Activated CD4-positive, alpha-beta T cell treated with anti-CD3 and anti-CD28 coated beads for 1 hour (primary cell): ENCODE results near the gene FBXL5.
"Not testable (repeated sequence)": the region's sequence is repeated elsewhere in the genome, so short reads cannot be mapped to it uniquely, and the experiment has no call there.

Experiments used
- DNase-seq: peaks from one replicate; pipeline ENCODE4 v3.0.0-alpha.2; 2020

The FBXL5 gene

GRCh38 chr4:15638418-15638817 is 16.7 kb downstream of the FBXL5 start:
- DNase-seq, result no peak

- no peak for DNase-seq
These were observed 18.3 kb downstream of the FBXL5 start for GRCh38 chr4:15636818-15637217.

GRCh38 chr4:15617407-15617806 is 37.8 kb downstream of the FBXL5 start:
- DNase-seq, result not testable (repeated sequence)

GRCh38 chr4:15614891-15615290 is 40.3 kb downstream of the FBXL5 start:
- DNase-seq, result not testable (repeated sequence)

- DNase-seq, result no peak
These were observed 43.0 kb downstream of the FBXL5 start for GRCh38 chr4:15612136-15612535.

- DNase-seq, result no peak
These were observed 44.3 kb downstream of the FBXL5 start for GRCh38 chr4:15610855-15611254.

GRCh38 chr4:15605537-15605936 is 49.6 kb downstream of the FBXL5 start:
- DNase-seq, result no peak

GRCh38 chr4:15601862-15602261 is 53.3 kb downstream of the FBXL5 start:
- DNase-seq, result no peak

GRCh38 chr4:15600176-15600575 is 55.0 kb downstream of the FBXL5 start:
- DNase-seq, result no peak

- no peak for DNase-seq
These were observed 56.5 kb downstream of the FBXL5 start for GRCh38 chr4:15598644-15599043.

- DNase-seq, result no peak
These were observed 62.4 kb downstream of the FBXL5 start for GRCh38 chr4:15592799-15593198.

GRCh38 chr4:15587649-15588048 is 67.5 kb downstream of the FBXL5 start:
- DNase-seq, result no peak

GRCh38 chr4:15586066-15586465 is 69.1 kb downstream of the FBXL5 start:
- DNase-seq, result no peak

- no peak for DNase-seq
These were observed 69.8 kb downstream of the FBXL5 start for GRCh38 chr4:15585331-15585730.

- no peak for DNase-seq
These were observed 70.4 kb downstream of the FBXL5 start for GRCh38 chr4:15584785-15585184.

GRCh38 chr4:15577508-15577907 is 77.6 kb downstream of the FBXL5 start:
- no peak for DNase-seq

GRCh38 chr4:15575966-15576365 is 79.2 kb downstream of the FBXL5 start:
- DNase-seq, result no peak

GRCh38 chr4:15569746-15570145 is 85.4 kb downstream of the FBXL5 start:
- DNase-seq, result no peak

- DNase-seq, result no peak
These were observed 86.3 kb downstream of the FBXL5 start for GRCh38 chr4:15568821-15569220.

- DNase-seq, result no peak
These were observed 91.3 kb downstream of the FBXL5 start for GRCh38 chr4:15563871-15564270.

- DNase-seq, result no peak
These were observed 92.5 kb downstream of the FBXL5 start for GRCh38 chr4:15562623-15563022.

- no peak for DNase-seq
These were observed 93.0 kb downstream of the FBXL5 start for GRCh38 chr4:15562114-15562513.

GRCh38 chr4:15558561-15558960 is 96.6 kb downstream of the FBXL5 start:
- DNase-seq, result no peak

- no peak for DNase-seq
These were observed 97.2 kb downstream of the FBXL5 start for GRCh38 chr4:15557786-15558550.

GRCh38 chr4:15556511-15557092 is 98.6 kb downstream of the FBXL5 start:
- no peak for DNase-seq
